ENCODE measurements around the gene CORO2A. TPM values are rescaled to one million over a fixed set of nuclear protein-coding genes. Genes with fewer than 3 reads are reported as not detected.

The CORO2A gene
- total RNA-seq, 1 donor from 2014 or later: 2.4 TPM

DNA sequence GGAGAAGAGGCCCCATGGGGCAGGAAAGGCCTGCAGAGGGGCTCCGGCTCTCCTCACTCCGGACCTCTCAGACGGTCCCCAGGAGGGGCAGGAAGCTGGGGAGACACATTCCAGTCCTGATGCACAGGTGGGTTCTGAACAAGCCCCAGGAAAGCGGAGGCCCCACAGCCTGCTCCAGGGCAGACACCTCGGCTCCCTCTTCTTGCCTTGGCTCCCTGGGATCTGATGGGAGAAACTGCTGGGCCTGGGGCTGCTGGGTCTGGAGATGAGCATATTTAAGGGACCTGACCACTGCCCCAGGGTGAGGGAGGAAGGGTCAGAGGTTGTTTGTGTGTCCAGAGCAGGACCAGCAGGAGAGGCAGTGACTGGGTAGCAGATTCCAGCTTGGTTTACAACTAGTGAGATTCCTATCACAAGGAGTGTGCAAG lies 1.2 kb downstream of the CORO2A start:
- Histone ChIP-seq H4K20me1 (ENCODE audit: low read depth) (no peaks in the 10 kb centered on the region), H3K4me3 (no peak overlapping the region), H2AFZ (replicated peaks) (no peak overlapping the region), H3K27ac (no peak overlapping the region), H3K36me3 (no peaks in the 10 kb centered on the region), H3K4me1 (peaks cover 6% of the 10 kb centered on the region), H3K27me3 (peaks cover 22% of the 10 kb centered on the region), H3F3A (ENCODE audit: low read depth) (peaks cover 21% of the 10 kb centered on the region), H3K9me3 (ENCODE audit: low read depth) (no peaks in the 10 kb centered on the region), H3K9ac (no peak overlapping the region), H3K4me2 (no peak overlapping the region), H3K79me2 (ENCODE audit: low read depth) (no peaks in the 10 kb centered on the region)
- Mint-ChIP-seq H3K4me3 (peak overlapping the region; percentile 77), H3K36me3 (no peaks in the 10 kb centered on the region), H3K27ac (no peak overlapping the region), H3K4me1 (peaks cover 11% of the 10 kb centered on the region), H3K9me3 (no peaks in the 10 kb centered on the region), H3K27me3 (ENCODE audit: insufficient read depth, low read depth) (peaks cover 22% of the 10 kb centered on the region)
- TF ChIP-seq CTCF (IDR thresholded peaks at IDR 0.05) (no peak), EZH2phosphoT487 (IDR thresholded peaks at IDR 0.05) (no peak), EZH2 (IDR thresholded peaks at IDR 0.05) (no peak)
- DNase-seq (ENCODE audit: low spot score): no peak

DNA sequence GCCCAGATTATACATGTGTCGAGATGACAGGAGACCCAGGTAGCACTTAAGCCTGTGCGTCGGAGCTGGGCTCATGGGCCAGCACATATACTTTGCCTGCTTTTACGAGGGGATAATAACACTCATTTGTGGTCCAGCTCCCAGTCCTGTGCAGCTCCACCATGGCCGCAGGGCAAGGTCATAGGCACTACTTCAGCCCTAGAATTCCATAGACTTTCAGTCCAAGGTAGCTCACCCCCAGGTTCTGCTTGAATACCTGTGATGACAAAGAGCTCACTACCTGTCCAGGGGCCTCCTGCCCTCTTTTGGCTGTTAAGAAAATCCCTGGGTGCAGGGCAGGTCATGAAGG lies 1.7 kb downstream of the CORO2A start:
- Histone ChIP-seq H3K9me3 (ENCODE audit: low read depth) (no peaks in the 10 kb centered on the region), H3F3A (ENCODE audit: low read depth) (peaks cover 21% of the 10 kb centered on the region), H3K79me2 (ENCODE audit: low read depth) (no peaks in the 10 kb centered on the region), H3K27me3 (peaks cover 22% of the 10 kb centered on the region), H3K4me2 (no peak overlapping the region), H3K4me3 (no peak overlapping the region), H3K4me1 (peaks cover 6% of the 10 kb centered on the region), H2AFZ (replicated peaks) (no peak overlapping the region), H4K20me1 (ENCODE audit: low read depth) (no peaks in the 10 kb centered on the region), H3K36me3 (no peaks in the 10 kb centered on the region), H3K9ac (no peak overlapping the region), H3K27ac (no peak overlapping the region)
- peaks cover 24% of the 10 kb centered on the region for H3K27me3 Mint-ChIP-seq (ENCODE audit: insufficient read depth, low read depth)
- H3K36me3 Mint-ChIP-seq: no peaks in the 10 kb centered on the region
- TF ChIP-seq EZH2phosphoT487 (IDR thresholded peaks at IDR 0.05): no peak
- TF ChIP-seq CTCF (IDR thresholded peaks at IDR 0.05): no peak
- TF ChIP-seq EZH2 (IDR thresholded peaks at IDR 0.05): no peak
- DNase-seq (ENCODE audit: low spot score): no peak
- H3K27ac Mint-ChIP-seq: no peak overlapping the region
- no peaks in the 10 kb centered on the region for H3K9me3 Mint-ChIP-seq
- peak overlapping the region; percentile 77 for H3K4me3 Mint-ChIP-seq
- peaks cover 11% of the 10 kb centered on the region for H3K4me1 Mint-ChIP-seq

GRCh38 chr9:98189412-98189811 lies 3.0 kb downstream of the CORO2A start:
- H3K9me3 ChIP-seq (ENCODE audit: low read depth): no peaks in the 10 kb centered on the region
- H4K20me1 ChIP-seq (ENCODE audit: low read depth): no peaks in the 10 kb centered on the region
- H3F3A ChIP-seq (ENCODE audit: low read depth): peaks cover 21% of the 10 kb centered on the region
- no peak overlapping the region for H3K9ac ChIP-seq
- Mint-ChIP-seq H3K27me3 (ENCODE audit: insufficient read depth, low read depth) (peaks cover 19% of the 10 kb centered on the region), H3K27ac (no peak overlapping the region), H3K4me3 (no peak overlapping the region), H3K4me1 (peaks cover 11% of the 10 kb centered on the region), H3K9me3 (no peaks in the 10 kb centered on the region), H3K36me3 (no peaks in the 10 kb centered on the region)
- no peak overlapping the region for H3K27ac ChIP-seq
- H2AFZ ChIP-seq (replicated peaks): no peak overlapping the region
- TF ChIP-seq EZH2phosphoT487 (IDR thresholded peaks at IDR 0.05) (no peak), EZH2 (IDR thresholded peaks at IDR 0.05) (no peak), CTCF (IDR thresholded peaks at IDR 0.05) (no peak)
- H3K4me1 ChIP-seq: peaks cover 6% of the 10 kb centered on the region
- H3K4me3 ChIP-seq: no peak overlapping the region
- no peak overlapping the region for H3K4me2 ChIP-seq
- no peak for DNase-seq (ENCODE audit: low spot score)
- H3K36me3 ChIP-seq: no peaks in the 10 kb centered on the region
- H3K79me2 ChIP-seq (ENCODE audit: low read depth): no peaks in the 10 kb centered on the region
- H3K27me3 ChIP-seq: peaks cover 22% of the 10 kb centered on the region

Measured in neural progenitor cell (in vitro differentiated cells).